Neural progenitor cell (in vitro differentiated cells): ENCODE data around the gene TRPC4AP.

Experiments used
- EZH2 ChIP-seq: fragments of 200-600 bp; sonication (generic); IDR thresholded peaks from 2 replicates; pipeline ENCODE4 v1.6.1; 2017; ENCODE audit warnings: antibody characterized with exemption, mild to moderate bottlenecking, moderate library complexity
- EZH2phosphoT487 ChIP-seq: fragments of 200-600 bp; sonication (generic); IDR thresholded peaks from 2 replicates; pipeline ENCODE4 v1.6.1; 2017; ENCODE audit warnings: antibody characterized with exemption
- TF ChIP-seq, protein P1 (sequence below): fragments of 200-600 bp; sonication (generic); IDR thresholded peaks from 2 replicates; pipeline ENCODE4 v1.5.1; 2017; ENCODE audit warnings: antibody characterized with exemption, mild to moderate bottlenecking

DNA sequence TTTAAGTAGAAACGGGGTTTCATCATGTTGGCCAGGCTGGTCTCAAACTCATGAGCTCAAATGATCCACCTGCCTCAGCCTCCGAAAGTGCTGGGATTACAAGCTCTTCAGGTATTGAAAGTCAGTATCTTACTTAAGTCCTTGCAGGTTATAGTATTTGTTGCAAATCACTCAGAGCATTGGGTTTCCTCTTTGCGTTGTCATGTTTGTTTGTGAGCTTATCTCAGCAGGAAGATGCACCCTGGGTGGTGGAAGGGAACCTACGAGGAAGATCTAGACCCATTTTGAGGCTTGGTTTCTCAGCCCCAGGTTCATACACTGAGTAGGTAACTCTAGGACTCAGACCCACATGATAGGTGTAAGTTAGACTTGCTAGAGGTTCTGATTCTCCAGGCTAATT lies 118.4 kb downstream of the TRPC4AP start:
- TF ChIP-seq, protein P1, sequence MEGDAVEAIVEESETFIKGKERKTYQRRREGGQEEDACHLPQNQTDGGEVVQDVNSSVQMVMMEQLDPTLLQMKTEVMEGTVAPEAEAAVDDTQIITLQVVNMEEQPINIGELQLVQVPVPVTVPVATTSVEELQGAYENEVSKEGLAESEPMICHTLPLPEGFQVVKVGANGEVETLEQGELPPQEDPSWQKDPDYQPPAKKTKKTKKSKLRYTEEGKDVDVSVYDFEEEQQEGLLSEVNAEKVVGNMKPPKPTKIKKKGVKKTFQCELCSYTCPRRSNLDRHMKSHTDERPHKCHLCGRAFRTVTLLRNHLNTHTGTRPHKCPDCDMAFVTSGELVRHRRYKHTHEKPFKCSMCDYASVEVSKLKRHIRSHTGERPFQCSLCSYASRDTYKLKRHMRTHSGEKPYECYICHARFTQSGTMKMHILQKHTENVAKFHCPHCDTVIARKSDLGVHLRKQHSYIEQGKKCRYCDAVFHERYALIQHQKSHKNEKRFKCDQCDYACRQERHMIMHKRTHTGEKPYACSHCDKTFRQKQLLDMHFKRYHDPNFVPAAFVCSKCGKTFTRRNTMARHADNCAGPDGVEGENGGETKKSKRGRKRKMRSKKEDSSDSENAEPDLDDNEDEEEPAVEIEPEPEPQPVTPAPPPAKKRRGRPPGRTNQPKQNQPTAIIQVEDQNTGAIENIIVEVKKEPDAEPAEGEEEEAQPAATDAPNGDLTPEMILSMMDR = no peak
- TF ChIP-seq EZH2phosphoT487 (no peak), EZH2 (no peak)
